ENCODE measurements around the gene HTR4.

Gene HTR4

DNA sequence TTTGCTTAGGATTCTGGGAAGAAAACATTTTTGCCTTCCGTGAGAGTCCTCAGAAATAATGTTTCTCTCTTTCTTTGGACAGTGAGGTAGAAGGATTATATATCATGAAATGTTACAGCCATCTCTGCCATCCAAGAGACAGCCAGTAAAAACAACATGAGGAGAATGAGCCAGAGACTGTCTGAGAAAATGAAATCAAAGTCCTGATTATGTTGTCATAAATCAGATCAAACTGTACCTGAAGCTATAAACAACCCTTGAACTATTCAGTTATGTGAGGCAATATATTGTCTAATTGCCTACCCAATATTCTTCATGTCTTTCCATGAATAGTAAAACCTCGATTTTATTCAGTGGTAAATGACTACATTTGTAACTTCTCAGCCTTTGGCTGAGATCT lies 9.2 kb upstream of the HTR4 start:
- DNase-seq = no peak

DNA sequence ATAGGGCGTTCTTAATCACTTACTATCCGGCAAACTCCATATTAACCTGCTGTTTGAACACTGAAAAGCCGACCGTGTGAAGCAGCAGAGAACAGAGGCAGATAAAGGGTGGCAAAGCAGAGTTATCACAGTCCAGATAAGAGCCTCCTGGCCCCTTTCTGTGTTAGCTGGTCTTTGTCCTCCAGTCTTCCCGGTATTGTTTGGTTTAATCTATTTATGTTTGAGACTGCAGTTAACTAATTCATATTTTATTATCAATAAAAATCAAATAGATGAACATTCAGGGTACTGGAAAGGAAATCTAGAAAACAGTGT lies 6.0 kb upstream of the HTR4 start:
- no peak for DNase-seq

DNA sequence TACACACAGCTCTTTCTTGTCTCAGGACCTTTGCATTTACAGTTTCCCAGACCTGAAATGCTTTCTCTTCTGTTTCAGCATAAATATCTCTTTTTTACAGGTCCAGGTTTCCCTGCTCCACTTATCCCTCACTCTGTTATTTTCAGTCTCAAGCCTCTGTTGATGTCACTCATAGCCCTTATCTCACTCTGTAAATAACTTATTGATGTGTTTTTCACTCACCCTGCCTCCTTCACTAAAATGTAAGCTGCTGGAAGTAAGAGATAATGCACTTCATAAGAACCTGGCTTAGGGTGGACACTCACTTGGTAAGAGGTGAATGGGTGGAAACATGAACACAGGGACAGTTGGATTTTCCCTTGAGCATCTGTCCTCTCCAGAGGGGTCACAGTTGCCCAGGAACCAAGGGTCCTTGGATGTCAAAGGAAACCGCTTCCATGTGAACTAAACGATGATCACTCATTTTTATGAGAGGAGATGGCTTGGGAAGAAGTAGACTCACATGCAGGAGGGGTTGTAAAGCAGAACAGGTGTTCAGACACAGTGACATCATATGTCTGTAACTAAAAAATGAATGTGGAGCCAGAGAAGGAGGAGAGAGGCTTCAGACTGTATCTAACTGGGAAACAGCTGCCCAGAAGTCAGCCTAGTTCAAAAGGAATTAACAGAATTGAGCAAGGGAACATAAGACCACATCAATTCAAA lies 5.5 kb upstream of the HTR4 start:
- DNase-seq = no peak

DNA sequence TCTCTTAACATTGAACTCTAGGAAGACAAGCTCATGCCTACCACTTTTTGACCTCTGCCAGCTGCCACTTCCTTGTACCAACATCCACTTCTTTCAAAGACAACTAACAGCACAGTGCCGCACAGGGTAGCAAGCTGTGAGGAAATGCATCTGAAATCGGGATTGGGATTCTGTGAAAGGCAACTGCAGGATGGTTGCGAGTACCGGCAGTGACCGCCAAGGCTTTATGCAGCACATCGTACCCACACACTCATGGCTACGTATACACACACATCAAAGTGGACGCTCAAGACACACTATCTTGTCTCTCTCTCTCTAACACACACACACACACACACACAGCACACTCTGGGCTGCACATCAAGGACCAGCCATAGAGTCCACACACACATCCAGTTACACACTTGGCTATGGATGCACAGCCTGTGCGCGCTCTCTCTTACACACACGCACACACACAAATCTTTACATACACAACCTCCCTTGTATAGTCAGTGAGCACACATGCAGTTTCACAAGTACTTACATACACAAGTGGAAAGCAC lies 964 bp downstream of the HTR4 start:
- DNase-seq = peak in 2 of 51 donors; percentile 3 to 9

DNA sequence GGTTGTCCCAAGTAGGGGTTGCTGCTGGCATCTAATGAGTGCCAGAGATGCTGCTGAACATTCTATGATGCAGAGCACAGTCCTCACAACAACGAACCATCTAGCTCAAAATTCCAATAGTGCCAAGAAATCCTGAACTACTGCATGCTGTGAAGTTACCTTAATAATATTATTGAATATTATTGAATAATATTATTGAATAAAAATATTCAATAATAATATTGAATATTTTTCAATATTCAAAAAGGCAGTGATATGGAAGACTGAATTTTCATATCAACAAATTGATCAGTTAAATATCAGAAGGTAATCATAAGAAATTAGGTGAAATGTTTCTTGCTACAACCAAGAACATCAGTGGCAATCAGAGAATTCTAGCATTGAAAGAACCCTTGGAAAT lies 2.8 kb downstream of the HTR4 start:
- DNase-seq = no peak

DNA sequence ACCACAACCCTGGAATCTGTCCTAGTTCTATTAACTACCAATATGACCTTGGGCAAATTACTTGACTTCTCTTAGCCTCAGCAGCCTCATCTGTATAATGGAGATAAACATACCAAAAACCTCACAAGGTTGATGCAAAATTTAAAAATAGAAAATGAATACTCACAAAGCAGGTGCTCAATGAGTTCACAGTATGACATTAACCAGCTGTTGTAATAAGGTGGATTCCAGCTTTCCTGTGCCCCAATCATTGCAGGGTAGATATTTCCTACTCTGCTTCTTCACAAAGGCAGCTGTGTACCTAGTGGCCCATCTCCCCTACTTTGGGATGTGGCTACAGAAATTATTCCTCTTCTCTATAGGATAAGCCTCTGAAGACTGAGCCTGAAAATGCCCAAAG lies 8.8 kb downstream of the HTR4 start:
- DNase-seq = no peak

DNA sequence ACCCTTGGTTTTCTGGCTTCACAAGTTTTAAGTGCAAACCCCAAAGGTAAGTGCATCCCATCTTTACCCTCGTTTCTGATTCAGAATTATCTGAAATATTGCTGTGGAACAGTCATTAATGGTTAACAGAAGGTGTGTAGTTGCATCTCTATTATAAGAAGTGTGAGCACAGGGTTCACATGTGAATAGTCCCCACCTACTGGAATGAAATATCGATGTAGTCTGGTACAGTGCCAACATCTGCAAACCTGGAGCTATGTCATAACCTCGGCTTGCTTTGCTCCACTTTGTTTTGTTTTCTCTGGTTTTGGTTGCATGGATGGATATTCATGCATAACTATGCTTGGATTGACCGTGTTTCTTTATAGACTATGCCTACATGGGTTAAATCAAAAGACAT lies 12.6 kb downstream of the HTR4 start:
- no peak for DNase-seq

DNA sequence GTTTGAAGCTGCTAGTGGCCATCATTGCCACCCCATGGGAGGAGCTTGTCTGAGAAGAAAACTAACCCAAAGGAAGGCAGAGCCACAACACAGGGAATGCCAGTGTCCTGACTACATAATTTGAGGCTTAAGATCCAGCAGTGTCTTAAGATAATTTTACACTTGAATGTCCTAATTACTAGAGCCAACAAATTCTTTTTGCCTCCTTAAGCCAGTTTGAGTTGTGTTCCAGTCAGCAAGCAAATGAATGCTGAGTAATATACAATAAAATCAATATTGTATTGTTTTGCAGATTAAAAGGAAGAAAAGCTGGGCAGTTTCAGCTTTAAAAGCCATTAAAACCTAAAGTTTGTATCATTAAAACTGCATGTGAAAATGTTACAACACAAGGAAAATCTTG lies 13.9 kb downstream of the HTR4 start:
- no peak for DNase-seq

DNA sequence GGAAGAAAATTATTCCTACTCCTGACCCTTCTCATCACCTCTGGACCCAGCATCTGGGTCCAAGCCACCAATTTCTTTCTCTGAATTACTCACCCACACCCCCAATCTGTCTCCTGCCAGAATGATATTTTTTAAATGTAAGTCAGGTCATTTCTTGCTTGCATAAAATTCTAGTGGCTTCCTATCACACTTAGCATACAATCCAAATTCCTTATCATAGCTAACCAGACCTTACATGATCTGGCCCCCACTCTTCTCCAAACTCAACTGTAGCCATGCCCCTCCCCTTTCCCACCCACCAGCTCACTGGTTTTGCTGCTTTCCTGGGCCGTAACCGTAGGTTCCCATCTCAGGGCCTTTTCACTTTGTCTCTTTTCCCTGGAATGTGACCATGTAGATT lies 15.2 kb downstream of the HTR4 start:
- DNase-seq = no peak

DNA sequence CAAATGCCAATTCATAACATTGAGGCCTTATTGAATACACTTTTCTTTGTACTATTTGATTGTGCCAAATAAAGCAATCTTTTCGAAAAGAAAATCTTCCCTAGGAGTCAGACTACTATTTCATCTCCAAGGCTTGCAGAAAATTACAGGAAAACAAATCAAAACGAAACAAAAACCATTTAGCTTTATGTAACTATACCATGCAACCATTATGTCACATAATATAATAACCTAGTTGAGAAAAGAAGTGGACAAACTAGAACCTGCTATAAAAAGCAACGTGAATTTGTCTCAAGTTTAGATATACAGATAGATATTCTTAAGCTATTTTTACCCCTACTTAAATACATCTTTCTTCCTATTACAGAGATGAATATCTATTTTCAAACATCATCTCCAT lies 18.0 kb downstream of the HTR4 start:
- DNase-seq = no peak

DNA sequence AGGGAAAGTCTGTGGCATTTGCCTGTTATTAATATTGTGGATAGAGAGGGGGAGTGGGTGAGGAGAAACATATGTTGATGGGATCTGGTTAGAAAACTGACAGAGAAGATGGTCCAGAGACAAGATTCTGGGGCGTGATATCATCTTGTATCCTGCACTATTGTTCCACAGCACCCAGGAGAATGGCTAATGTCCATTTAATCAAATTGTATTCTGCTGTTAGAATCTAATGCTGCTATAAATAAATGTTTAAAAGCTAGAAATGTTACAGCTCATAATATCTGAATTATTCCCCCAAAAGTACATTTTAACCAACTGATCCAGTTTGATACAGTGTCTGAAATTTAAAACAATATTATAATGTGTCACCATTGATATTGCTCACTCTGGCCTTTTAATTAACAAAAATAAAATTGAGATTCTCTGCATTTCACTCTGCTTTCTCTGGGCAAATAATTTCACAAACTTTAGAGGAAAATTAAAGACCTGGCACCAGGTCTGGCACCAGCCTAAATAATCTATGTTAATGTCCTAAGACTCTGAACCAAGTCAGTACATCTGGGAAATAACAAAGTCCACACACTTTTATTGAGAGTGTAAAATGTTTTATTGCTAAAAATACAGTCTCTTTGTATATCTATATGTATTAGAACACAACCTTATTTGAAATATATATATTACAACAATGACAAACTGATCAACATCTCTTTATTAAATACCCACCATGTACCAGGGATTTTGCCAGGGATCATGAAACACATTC lies 18.8 kb downstream of the HTR4 start:
- DNase-seq = no peak

DNA sequence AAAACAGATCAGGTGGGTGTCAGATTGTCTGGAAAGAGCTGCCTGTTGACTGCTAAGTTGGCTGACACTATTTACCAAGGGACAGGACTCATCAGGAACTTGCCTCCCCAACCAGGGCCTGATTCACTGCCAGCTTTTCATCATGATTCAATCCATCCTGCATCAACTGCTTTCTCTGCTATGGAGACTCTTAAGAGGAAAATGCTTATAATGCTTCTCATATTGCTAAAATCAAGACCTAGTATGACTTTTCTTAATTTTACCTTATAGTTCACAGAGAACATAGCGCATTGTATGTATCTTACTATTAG lies 21.3 kb downstream of the HTR4 start:
- no peak for DNase-seq

DNA sequence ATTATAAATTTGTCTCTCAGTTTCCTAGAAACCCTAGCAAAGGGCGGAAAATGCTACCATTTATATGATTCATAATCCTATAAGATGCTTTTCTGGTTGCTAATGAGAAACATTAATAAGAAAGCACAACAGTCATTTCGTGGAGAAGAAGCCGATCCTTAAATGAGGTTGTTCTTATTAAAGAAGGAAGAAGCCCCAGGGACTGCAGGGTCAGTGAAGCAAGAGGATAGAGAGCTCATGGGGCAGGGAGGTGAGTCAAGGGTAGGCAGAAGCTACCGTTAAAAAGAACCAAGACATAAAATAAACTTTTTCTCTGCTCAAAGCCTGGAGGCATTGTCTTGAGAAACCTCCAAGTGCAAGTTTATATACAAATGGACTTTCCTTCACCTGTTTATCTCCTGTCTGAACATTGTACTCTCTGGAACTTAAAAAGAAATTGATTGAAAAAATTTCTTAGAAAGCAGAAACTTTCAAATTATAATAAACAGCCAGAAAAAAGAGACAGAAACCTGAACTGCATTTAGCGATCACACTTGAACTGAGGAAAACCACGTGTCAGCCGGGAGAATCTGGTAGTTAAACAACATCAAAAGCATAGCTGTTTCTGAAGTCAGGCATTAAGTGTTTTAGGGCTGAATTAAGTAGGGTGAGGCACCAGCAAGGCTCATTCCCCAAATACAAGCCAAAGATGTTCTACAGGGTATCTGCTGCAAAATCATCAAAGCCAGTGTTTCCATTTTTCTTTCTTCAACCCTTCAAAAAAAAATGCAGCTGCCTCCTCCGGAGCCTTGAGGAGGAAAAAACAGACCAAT lies 21.9 kb downstream of the HTR4 start:
- DNase-seq = no peak

DNA sequence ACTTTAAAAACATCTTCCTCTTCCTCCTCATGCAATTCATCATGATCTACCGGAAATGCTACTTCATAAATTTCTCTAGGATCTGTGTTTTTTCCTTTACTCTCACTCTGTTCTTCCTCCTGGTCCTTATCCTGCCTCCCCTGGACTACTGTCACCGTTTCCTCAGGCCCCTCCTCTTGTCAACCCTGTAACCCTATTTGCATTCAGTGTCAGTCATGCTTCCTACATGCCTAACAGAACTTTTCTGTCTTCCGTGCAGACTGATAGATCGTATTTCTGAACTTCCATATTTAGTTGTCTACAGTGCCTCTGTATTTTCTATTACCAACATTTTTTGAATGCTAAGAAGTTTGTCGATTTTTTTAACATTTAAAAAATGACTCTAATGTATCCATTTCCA lies 27.3 kb downstream of the HTR4 start:
- DNase-seq = no peak

DNA sequence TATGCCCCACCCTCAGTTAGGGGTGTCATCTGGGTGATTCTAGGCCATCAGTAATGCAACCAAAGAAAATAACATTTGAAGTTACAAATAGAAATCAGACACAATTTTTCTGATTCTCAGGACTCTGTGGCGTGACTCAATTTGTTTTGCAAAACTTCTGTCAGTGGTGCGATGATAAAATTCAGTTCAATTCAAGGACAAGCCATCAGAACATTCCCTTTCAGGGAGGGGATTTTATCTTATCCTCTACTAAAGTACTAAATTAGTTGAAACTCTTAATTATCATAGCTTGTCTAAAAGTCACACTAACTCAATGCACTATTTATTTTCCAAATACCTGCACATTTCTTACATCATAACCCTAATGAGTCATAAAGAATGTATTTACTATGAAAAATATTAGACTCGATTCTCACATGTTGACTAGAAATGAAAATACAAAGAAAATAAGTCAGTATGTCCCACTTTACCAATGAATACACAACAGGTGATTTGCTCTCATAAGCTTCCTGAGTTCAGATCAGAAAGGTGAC lies 28.2 kb downstream of the HTR4 start:
- DNase-seq = no peak

DNA sequence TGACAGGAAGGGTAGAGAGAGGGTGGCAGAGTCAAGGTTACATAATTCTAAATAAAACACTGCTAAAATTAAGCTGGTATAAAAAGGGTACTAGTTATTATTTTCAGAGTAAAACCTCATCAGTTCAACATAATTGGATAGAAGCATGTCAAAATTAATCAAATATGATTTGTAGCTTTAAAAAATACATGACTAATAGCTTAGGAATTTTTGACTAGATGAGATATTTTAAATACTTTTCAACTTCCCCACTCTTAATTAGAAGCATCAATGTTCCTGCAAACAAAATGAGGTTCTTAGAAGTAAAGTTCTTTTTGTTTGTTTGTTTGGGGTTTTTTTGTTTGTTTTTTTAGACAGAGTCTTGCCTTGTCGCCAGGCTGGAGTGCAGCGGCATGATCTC lies 29.1 kb downstream of the HTR4 start:
- DNase-seq = no peak

DNA sequence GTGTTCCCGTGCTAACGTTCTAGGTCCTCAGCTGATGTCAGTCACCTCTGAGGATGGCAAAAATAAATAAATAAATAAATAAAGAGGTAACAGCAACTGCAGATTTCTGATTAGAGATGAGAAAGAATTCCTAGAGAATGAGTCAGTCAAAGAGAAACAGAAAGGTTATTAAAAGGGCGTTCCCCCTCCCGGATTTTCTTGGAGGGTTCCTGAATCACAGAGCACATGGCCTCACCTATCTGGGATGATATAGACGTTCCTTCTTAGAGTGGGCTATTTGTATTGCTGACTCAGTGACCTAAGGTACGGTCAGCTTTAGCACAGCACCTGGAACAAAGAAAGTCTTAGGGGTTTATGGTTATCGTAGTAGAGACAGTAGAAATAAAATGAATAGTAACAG lies 30.6 kb downstream of the HTR4 start:
- no peak for DNase-seq

DNA sequence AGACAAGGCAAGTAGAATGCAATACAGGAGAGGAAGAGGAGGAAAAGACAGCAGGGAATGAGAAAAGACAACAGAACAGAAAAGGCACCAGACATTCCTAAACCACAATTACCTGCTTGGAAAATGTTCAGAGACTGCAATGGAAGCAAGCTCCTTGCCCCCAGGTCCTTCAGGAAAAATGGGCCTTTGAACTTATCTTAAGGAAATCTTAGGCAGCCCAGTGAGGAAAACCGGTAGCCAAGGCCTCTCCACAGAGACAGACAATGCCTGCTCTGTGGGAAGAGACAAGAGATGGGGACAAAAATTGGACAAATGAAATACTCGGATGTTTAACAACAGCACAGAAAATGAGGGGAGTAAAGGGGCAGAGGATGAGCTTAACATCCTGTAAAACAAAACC lies 31.2 kb downstream of the HTR4 start:
- DNase-seq = no peak

DNA sequence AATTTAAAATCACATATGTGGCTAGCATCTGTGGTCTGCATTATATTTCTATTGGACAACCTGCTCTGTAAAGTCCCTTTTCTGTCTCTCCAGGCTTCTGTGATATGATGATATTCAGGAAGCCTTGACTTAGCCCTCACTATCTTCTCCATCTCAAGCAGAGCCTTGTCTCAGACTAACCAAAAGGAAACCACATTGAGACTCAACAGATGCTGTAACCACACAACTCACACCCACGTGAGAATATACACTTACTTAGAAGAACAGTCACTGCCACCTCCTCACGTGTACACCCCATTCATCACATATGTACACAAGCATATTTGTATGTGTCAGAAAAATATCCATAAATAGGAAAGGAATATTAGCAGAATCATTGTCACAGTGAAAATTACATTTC lies 33.6 kb downstream of the HTR4 start:
- DNase-seq = no peak

DNA sequence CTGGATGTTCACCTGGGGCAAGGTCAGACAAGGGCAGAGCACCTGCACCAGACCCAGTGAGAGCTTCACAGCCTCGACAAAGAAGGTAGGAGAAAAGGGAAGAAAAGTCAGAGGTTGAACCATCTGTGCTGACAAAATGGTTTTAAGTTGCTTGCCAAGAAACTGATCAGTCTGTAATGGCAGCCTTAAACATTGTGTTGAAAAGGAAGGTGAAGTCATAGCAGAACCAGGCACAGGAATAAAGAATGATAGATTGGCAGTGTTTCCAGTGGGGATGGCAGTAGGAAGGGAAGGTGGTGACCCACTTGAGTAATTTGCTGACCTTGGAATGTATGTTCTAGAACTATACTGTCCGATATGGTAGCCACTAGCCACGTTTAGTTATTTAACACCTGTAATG lies 34.2 kb downstream of the HTR4 start:
- DNase-seq = no peak

DNA sequence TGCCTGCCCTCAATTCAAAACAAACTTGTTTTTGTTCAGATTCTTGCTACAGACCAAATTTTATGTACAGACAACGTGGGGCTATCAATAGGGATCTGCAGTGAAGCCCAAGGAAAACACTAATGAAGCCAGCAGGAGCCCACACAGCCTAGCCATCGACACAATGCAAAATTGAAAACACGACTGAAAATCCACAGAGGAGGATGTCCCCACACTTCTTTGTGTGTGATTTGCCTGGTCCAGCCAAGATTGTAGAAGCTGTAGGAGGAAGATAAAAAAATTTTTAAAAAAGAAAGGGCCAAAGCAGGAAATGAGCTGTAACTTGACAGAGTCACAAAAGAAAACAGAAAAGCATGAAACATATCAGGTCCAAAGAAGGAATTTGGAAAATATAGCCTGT lies 34.8 kb downstream of the HTR4 start:
- no peak for DNase-seq

DNA sequence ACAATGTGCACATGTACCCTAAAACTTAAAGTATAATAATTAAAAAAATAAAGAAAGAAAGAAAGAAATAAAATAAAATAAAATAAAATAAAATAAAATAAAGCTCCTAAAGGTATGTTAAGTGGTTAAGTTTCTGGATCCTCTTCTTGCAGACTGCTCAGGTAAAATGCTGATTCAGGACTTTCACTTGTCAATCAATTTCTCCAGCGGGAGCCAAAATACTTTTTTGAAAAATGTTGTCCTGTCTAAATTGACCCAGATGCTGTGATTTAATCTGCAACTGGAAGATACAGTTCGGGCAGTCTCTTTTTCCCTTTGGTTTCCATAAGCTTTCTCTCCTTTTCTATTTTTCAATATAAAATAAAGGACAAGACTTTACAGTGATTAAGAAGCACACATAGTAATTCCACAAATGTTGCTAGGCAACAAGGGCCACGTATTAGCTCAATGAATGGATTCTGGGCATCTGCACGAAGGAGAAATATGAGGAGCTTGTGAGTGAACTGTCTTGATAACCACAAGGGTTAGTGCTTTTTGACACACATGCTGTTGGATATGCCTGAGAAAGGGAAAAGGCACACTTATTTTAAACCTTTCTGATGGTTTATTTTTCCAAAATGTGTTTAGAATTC lies 38.6 kb downstream of the HTR4 start:
- DNase-seq = peak in 1 of 51 donors; percentile 0

Measured in hypothalamus (tissue), 51 donors.